Fibroblast of pulmonary artery (primary cell): Measurements from ENCODE around the gene GNS.
"Not testable (repeated sequence)": the region's sequence is repeated elsewhere in the genome, so short reads cannot be mapped to it uniquely, and the experiment has no call there.

Experiments used
- DNase-seq: peaks from one replicate; pipeline ENCODE4 v3.0.0-alpha.2; 2010; ENCODE audit warnings: low read depth
- H3K4me3 ChIP-seq: replicated peaks from 2 replicates; pipeline ENCODE4 v1.5.1; 2011; ENCODE audit warnings: low read depth, mild to moderate bottlenecking, control low read depth, low read length, moderate library complexity
- CTCF ChIP-seq: IDR thresholded peaks from 2 replicates; pipeline ENCODE4 v1.5.1; 2011; ENCODE audit warnings: mild to moderate bottlenecking, control low read depth, low read length, inconsistent platforms; ENCODE audit errors: missing control alignments

The GNS gene

GRCh38 chr12:64694130-64695040, 64.8 kb downstream of the GNS start:
- no peak for TF ChIP-seq CTCF
- no peak for DNase-seq
- no peak overlapping the region for H3K4me3 ChIP-seq

GRCh38 chr12:64691795-64692583, 67.2 kb downstream of the GNS start:
- no peak for DNase-seq
- TF ChIP-seq CTCF, result no peak
- H3K4me3 ChIP-seq, result no peak overlapping the region

- no peak for DNase-seq
- H3K4me3 ChIP-seq, result no peak overlapping the region
- TF ChIP-seq CTCF, result no peak
These were observed 67.9 kb downstream of the GNS start for GRCh38 chr12:64691227-64691794.

- H3K4me3 ChIP-seq, DNase-seq: not testable (repeated sequence)
These were observed 69.0 kb downstream of the GNS start for GRCh38 chr12:64690236-64690635.

GRCh38 chr12:64688715-64689114, 70.5 kb downstream of the GNS start:
- H3K4me3 ChIP-seq, result no peak overlapping the region
- TF ChIP-seq CTCF, result no peak
- DNase-seq, result no peak

GRCh38 chr12:64688219-64688618, 71.0 kb downstream of the GNS start:
- no peak overlapping the region for H3K4me3 ChIP-seq
- no peak for DNase-seq
- TF ChIP-seq CTCF, result no peak

- H3K4me3 ChIP-seq, result no peak overlapping the region
- no peak for TF ChIP-seq CTCF
- DNase-seq, result no peak
These were observed 71.4 kb downstream of the GNS start for GRCh38 chr12:64687816-64688215.
